Pancreas (tissue), 10 donors: ENCODE measurements around the gene KRTAP1-4. TPM values are rescaled to one million over a fixed set of nuclear protein-coding genes. Genes with fewer than 3 reads are reported as not detected.

Experiments used
- ATAC-seq, 4 donors: fragments of 200-7000 bp; cut with Tn5 transposase; one replicate each; pipeline versions ENCODE4 v1.8.0 to v1.9.1; 2020; ENCODE audit warnings: mild to moderate bottlenecking in 4 of 4, moderate library complexity in 4 of 4
- DNase-seq, 6 donors: peaks; one replicate each; pipeline ENCODE4 v3.0.0-alpha.2; 2020
- FAIRE-seq: peaks from 2 replicates; lab custom pipeline; 2012; peaks lifted over from hg19 to GRCh38; lab: Jason Lieb, UNC
- H3K27ac ChIP-seq, 4 donors: fragments of 200-600 bp; sonication (generic); 1 replicate in 3 of 4; 2 replicates in 1 of 4; pipeline versions ENCODE4 v1.5.0 to v1.8.0; 2020
- H3K27me3 ChIP-seq, 4 donors: fragments of 200-600 bp; one replicate each; pipeline ENCODE4 v1.8.0; 2021
- H3K36me3 ChIP-seq, 3 donors: fragments of 200-600 bp; sonication (generic) in 1 of 3; one replicate each; pipeline versions ENCODE4 v1.5.0 to v1.8.0; 2020 to 2021
- H3K4me1 ChIP-seq, 3 donors: fragments of 200-600 bp; one replicate each; pipeline ENCODE4 v1.8.0; 2021
- H3K4me3 ChIP-seq, 4 donors: fragments of 200-600 bp; sonication (generic) in 2 of 4; one replicate each; pipeline versions ENCODE4 v1.5.0 to v1.8.0; 2020 to 2021
- H3K9me3 ChIP-seq, 4 donors: fragments of 200-600 bp; one replicate each; pipeline ENCODE4 v1.8.0; 2021
- WGBS, 2 donors: extraction: QIAGEN DNeasy Blood & Tissue Kit; methylation state at CpG; one replicate each; pipeline ENCODE4 v1.1.7; 2013; 5-methylcytosine and 5-hydroxymethylcytosine counted together
- intact Hi-C, 3 donors: fragments of 100-400 bp; cut with DNase I; formaldehyde crosslinking; loops; one replicate each; pipeline versions ENCODE4 v1.11.1 to v1.14.2; 2022
- polyA plus RNA-seq, 2 donors: library from polyadenylated mRNA; stranded (reverse); fragments of 200-250 nt; gene quantifications; one replicate each; pipeline ENCODE4 v1.2.3, GENCODE V29; 2013
- total RNA-seq, 6 donors: library from RNA; stranded (reverse); fragmentation: NEBNext Ultra II Directional in 4 of 6; extraction: Animal tissue kit (Norgen Biotek cat#: 25700) in 4 of 6; gene quantifications; one replicate each; pipeline versions ENCODE4 v1.2.1 to v1.2.4, GENCODE V29; 2021 to 2023
- TF ChIP-seq, protein P1 (sequence below), 4 donors: fragments of 200-600 bp; sonication (generic) in 3 of 4; IDR thresholded peaks; one replicate each; pipeline versions ENCODE4 v1.5.0 to v1.8.0; 2021; ENCODE audit warnings: antibody characterized with exemption in 4 of 4
- donor health status: healthy with polysubstance abuse.
- donor health status: DM: no; HTN: no; CAD: no; lungs with moderate emphysema.
- donor health status: DM: no; HTN: no; CAD: no.
- donor health status: control.
- donor health status: control.
- donor health status: Bipolar disorder and iron deficiency.
- donor health status: DM: yes; HTN: yes; CAD: no.
- donor health status: DM: no; HTN: no; CAD: no.
- donor health status: DM: no; HTN: no; CAD: no.
- donor health status: DM: yes; HTN: yes; CAD: no.

KRTAP1-4 gene
- total and polyA plus RNA-seq, 8 donors = not detected

DNA sequence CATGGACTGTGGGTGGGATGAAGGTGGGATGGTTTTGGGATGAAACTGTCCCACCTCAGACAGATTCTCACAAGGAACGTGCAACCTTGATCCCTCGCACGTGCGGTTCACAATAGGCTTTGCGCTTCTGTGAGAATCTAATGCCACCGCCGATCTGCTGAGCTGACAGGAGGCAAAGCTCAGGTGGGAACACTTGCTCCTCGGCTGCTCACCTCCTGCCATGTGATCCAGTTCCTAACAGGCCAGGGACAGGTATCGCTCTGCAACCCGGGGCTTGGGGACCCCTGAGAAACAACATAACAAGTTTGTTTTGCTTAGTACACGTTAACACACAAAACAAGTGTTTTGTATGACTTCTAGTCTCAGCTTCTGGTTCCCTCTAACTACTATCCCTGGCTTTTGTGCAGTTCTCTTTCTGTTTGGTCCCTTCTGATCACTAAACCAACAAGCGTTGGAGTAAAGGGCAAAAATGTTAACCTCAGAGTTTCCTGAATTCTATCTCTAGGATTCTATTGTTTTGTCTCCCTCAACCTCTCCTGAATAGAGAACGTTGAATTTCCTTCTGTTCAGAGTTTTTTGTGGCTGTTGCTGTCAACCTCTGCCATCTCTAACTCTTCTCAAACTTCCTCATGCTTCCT lies 13.3 kb downstream of the KRTAP1-4 start:
- peaks cover 0 to 4% (median 0%) of the 10 kb centered on the region in 4 donors for H3K27me3 ChIP-seq
- WGBS, 2 donors = 67 to 70% methylated on average over 13 of the region's 13 CpGs

DNA sequence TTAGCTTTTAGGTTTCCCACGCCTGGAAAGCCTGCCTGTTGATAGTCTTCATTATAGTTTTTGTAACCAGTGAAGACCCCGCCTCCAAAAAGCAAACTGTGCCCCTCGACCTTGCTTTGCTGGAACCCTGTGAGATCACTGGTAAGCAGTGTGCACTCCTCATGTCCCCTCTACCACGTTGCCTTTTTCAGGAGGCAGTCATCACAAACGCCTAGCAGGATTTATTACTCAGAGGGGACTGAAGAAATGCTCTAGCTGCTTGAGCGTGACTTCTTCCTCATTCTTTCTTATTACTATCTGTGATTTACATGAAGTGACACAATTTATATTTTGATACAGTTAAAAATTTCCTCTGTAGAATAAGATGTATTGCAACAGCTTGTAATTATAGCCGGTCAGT lies 14.5 kb downstream of the KRTAP1-4 start:
- TF ChIP-seq, protein P1, sequence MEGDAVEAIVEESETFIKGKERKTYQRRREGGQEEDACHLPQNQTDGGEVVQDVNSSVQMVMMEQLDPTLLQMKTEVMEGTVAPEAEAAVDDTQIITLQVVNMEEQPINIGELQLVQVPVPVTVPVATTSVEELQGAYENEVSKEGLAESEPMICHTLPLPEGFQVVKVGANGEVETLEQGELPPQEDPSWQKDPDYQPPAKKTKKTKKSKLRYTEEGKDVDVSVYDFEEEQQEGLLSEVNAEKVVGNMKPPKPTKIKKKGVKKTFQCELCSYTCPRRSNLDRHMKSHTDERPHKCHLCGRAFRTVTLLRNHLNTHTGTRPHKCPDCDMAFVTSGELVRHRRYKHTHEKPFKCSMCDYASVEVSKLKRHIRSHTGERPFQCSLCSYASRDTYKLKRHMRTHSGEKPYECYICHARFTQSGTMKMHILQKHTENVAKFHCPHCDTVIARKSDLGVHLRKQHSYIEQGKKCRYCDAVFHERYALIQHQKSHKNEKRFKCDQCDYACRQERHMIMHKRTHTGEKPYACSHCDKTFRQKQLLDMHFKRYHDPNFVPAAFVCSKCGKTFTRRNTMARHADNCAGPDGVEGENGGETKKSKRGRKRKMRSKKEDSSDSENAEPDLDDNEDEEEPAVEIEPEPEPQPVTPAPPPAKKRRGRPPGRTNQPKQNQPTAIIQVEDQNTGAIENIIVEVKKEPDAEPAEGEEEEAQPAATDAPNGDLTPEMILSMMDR (IDR thresholded peaks at IDR 0.05) = no peak
- no peak for FAIRE-seq

More for the DNA sequence above, 13.3 kb downstream of the KRTAP1-4 start:
- FAIRE-seq = no peak
- no peak for DNase-seq
- H3K27ac ChIP-seq = no peak overlapping the region
- no peaks in the 10 kb centered on the region for H3K9me3 ChIP-seq
- intact Hi-C loops = no loop called here
- ATAC-seq = no peak
- no peak overlapping the region for H3K4me3 ChIP-seq
- H3K36me3 ChIP-seq = no peaks in the 10 kb centered on the region
- H3K4me1 ChIP-seq = no peaks in the 10 kb centered on the region
- TF ChIP-seq, protein P1 (IDR thresholded peaks at IDR 0.05) = no peak

DNA sequence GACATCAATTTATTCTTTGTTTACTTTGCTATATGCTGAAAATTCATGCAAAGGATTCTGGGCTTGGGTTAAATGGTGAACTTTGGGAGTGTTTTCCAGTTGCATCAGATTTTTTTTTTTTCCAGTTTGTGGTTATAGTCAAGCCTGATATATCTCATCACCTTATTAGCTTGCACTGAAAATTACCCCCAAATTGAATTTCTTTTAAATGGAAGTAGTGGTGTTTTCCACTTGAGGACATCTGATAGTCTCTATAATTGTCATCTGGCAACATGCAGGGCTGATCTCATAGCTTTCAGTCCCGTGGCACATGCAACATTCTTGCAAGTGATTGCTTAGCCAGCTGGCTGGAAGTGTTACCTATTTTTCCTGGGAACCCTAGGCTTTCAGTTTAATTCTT lies 16.4 kb downstream of the KRTAP1-4 start:
- TF ChIP-seq, protein P1 (IDR thresholded peaks at IDR 0.05) = no peak
- FAIRE-seq (no peak), DNase-seq (no peak), ATAC-seq (no peak)
- Histone ChIP-seq H3K36me3 (no peaks in the 10 kb centered on the region), H3K9me3 (no peaks in the 10 kb centered on the region), H3K27ac (no peak overlapping the region), H3K4me1 (no peaks in the 10 kb centered on the region), H3K27me3 (no peaks in the 10 kb centered on the region), H3K4me3 (no peak overlapping the region)
- WGBS, 2 donors = 29 to 37% methylated on average over 1 of the region's 1 CpG
- intact Hi-C loops = no loop called here

More for the DNA sequence above, 14.5 kb downstream of the KRTAP1-4 start:
- H3K27me3 ChIP-seq = peaks cover 0 to 4% (median 0%) of the 10 kb centered on the region in 4 donors
- DNase-seq (no peak), ATAC-seq (no peak)
- WGBS, 2 donors = 58 to 75% methylated on average over 7 of the region's 7 CpGs
- intact Hi-C loops = no loop called here
- H3K9me3 ChIP-seq = no peaks in the 10 kb centered on the region
- H3K36me3 ChIP-seq = no peaks in the 10 kb centered on the region
- no peak overlapping the region for H3K27ac ChIP-seq
- no peak overlapping the region for H3K4me3 ChIP-seq
- H3K4me1 ChIP-seq = no peaks in the 10 kb centered on the region

DNA sequence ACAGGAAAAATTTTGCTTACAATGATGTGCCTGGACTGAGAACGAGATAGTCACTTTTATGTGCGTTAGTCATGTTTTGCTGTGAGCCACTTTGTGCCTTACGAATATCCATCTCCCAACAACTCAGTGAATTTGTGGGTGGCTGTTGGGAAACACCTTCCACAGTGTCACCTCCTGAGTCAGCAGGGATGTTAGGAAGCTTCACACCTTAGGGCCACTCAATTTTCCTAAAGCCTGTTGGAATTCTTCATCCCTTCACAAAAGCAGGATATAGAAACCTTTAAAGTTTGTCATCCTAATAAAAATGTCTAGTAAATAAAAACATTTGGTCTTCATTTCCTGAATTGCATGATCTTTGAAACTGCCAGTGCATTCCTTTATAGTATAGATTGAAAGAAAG lies 16.8 kb downstream of the KRTAP1-4 start:
- no peak for ATAC-seq
- Histone ChIP-seq H3K4me1 (no peaks in the 10 kb centered on the region), H3K27ac (no peak overlapping the region), H3K9me3 (no peaks in the 10 kb centered on the region), H3K4me3 (no peak overlapping the region), H3K36me3 (no peaks in the 10 kb centered on the region), H3K27me3 (no peaks in the 10 kb centered on the region)
- 70 to 84% methylated on average over 3 of the region's 3 CpGs for WGBS, 2 donors
- no peak for FAIRE-seq
- TF ChIP-seq, protein P1 (IDR thresholded peaks at IDR 0.05) = no peak
- DNase-seq = no peak
- intact Hi-C loops = no loop called here
